GM21576 (cell line): ENCODE measurements around the gene MCCC1.
"Not testable (repeated sequence)": the region's sequence is repeated elsewhere in the genome, so short reads cannot be mapped to it uniquely, and the experiment has no call there.

Experiments
- ATAC-seq: cut with Tn5 transposase; IDR thresholded peaks from one replicate; pipeline ENCODE4 v1.9.1; 2021; ENCODE audit warnings: mild to moderate bottlenecking, moderate library complexity; ENCODE audit not compliant: unreplicated experiment

Gene MCCC1

GRCh38 chr3:183106635-183107034 is 7.3 kb upstream of the MCCC1 start:
- ATAC-seq, result no peak

- not testable (repeated sequence) for ATAC-seq
Measured at GRCh38 chr3:183103950-183104349, 4.7 kb upstream of the MCCC1 start.

- ATAC-seq, result not testable (repeated sequence)
Measured at GRCh38 chr3:183101040-183101439, 1.7 kb upstream of the MCCC1 start.

- no peak for ATAC-seq
Measured at GRCh38 chr3:183100376-183100775, 1.1 kb upstream of the MCCC1 start.

- peak; percentile 4 for ATAC-seq
Measured at GRCh38 chr3:183099838-183100204, 525 bp upstream of the MCCC1 start.

- peak; percentile 5 for ATAC-seq
Measured at GRCh38 chr3:183098536-183099025, 715 bp downstream of the MCCC1 start.

GRCh38 chr3:183094711-183095110 is 4.6 kb downstream of the MCCC1 start:
- ATAC-seq, result no peak

- ATAC-seq, result no peak
Measured at GRCh38 chr3:183092256-183092655, 7.0 kb downstream of the MCCC1 start.

GRCh38 chr3:183087184-183087583 is 12.1 kb downstream of the MCCC1 start:
- ATAC-seq, result no peak

GRCh38 chr3:183085634-183086390 is 13.5 kb downstream of the MCCC1 start:
- ATAC-seq, result no peak

- no peak for ATAC-seq
Measured at GRCh38 chr3:183082355-183082915, 16.9 kb downstream of the MCCC1 start.

- no peak for ATAC-seq
Measured at GRCh38 chr3:183081459-183082183, 17.7 kb downstream of the MCCC1 start.

- no peak for ATAC-seq
Measured at GRCh38 chr3:183080628-183081027, 18.7 kb downstream of the MCCC1 start.

GRCh38 chr3:183074881-183075280 is 24.4 kb downstream of the MCCC1 start:
- ATAC-seq, result no peak

GRCh38 chr3:183074261-183074660 is 25.0 kb downstream of the MCCC1 start:
- no peak for ATAC-seq

- ATAC-seq, result no peak
Measured at GRCh38 chr3:183073839-183074238, 25.5 kb downstream of the MCCC1 start.

- no peak for ATAC-seq
Measured at GRCh38 chr3:183070892-183071291, 28.4 kb downstream of the MCCC1 start.

- no peak for ATAC-seq
Measured at GRCh38 chr3:183069086-183069485, 30.2 kb downstream of the MCCC1 start.

- not testable (repeated sequence) for ATAC-seq
Measured at GRCh38 chr3:183066891-183067290, 32.4 kb downstream of the MCCC1 start.

GRCh38 chr3:183064475-183064874 is 34.8 kb downstream of the MCCC1 start:
- no peak for ATAC-seq

- ATAC-seq, result no peak
Measured at GRCh38 chr3:183061391-183062172, 37.7 kb downstream of the MCCC1 start.
